ENCODE results near the gene DTNA.

- TF ChIP-seq EP300 (IDR thresholded peaks at IDR 0.05) (no peak), CTCF (IDR thresholded peaks at IDR 0.05) (no peak)
Observed at GRCh38 chr18:34848156-34848555, 138.1 kb downstream of the DTNA start.
